Right atrium auricular region (tissue), 2 donors: ENCODE measurements around the gene PXMP4. TPM values are rescaled to one million over a fixed set of nuclear protein-coding genes. Genes with fewer than 3 reads are reported as not detected.

Source experiments
- DNase-seq: peaks from one replicate; pipeline ENCODE4 v3.0.0-alpha.2; 2019; ENCODE audit warnings: low spot score
- H3K27ac ChIP-seq, 2 donors: fragments of 200-600 bp; sonication (generic); 1 replicate in 1 of 2; 2 replicates in 1 of 2; pipeline ENCODE4 v1.5.1; 2016 to 2019
- H3K27me3 ChIP-seq, 2 donors: fragments of 200-600 bp; sonication (generic); one replicate each; pipeline versions ENCODE4 v1.5.1 to v1.6.0; 2017 to 2019
- H3K36me3 ChIP-seq: fragments of 200-600 bp; sonication (generic); one replicate; pipeline ENCODE4 v1.5.1; 2016
- H3K4me1 ChIP-seq, 2 donors: fragments of 200-600 bp; sonication (generic); one replicate each; pipeline versions ENCODE4 v1.5.1 to v1.6.0; 2017 to 2019
- H3K4me3 ChIP-seq, 2 donors: fragments of 200-600 bp; sonication (generic); 1 replicate in 1 of 2; 2 replicates in 1 of 2; pipeline ENCODE4 v1.5.1; 2017 to 2019; ENCODE audit warnings: mild to moderate bottlenecking in 1 of 2, moderate library complexity in 1 of 2
- H3K9me3 ChIP-seq, 2 donors: fragments of 200-600 bp; sonication (generic); one replicate each; pipeline ENCODE4 v1.5.1; 2019
- CTCF ChIP-seq, 2 donors: fragments of 200-600 bp; sonication (generic); IDR thresholded peaks; one replicate each; pipeline ENCODE4 v1.5.1; 2019; ENCODE audit warnings: antibody characterized with exemption in 2 of 2
- total RNA-seq, 2 donors: library from RNA; depleted of rRNA; stranded (reverse); fragments of >200 nt; gene quantifications; one replicate each; pipeline ENCODE4 v1.1.0, GENCODE V29; 2016

Gene PXMP4
- total RNA-seq, 2 donors from 2014 or later, result 4.5 to 9.8 TPM

- Histone ChIP-seq H3K9me3 (no peaks in the 10 kb centered on the region), H3K4me3 (no peak overlapping the region), H3K27me3 (no peaks in the 10 kb centered on the region), H3K36me3 (peaks cover 37% of the 10 kb centered on the region), H3K4me1 (no peaks in the 10 kb centered on the region), H3K27ac (no peak overlapping the region)
- no peak for DNase-seq
- TF ChIP-seq CTCF (IDR thresholded peaks at IDR 0.05), result no peak
Measured at GRCh38 chr20:33709398-33709797, 10.7 kb downstream of the PXMP4 start.

GRCh38 chr20:33707668-33708067 is 12.4 kb downstream of the PXMP4 start:
- peaks cover 20% of the 10 kb centered on the region for H3K36me3 ChIP-seq
- no peak overlapping the region for H3K27ac ChIP-seq
- no peaks in the 10 kb centered on the region for H3K4me1 ChIP-seq
- H3K27me3 ChIP-seq, result no peaks in the 10 kb centered on the region
- no peak for DNase-seq
- H3K4me3 ChIP-seq, result no peak overlapping the region
- H3K9me3 ChIP-seq, result no peaks in the 10 kb centered on the region
- no peak for TF ChIP-seq CTCF (IDR thresholded peaks at IDR 0.05)

GRCh38 chr20:33704197-33704924 is 15.7 kb downstream of the PXMP4 start:
- Histone ChIP-seq H3K9me3 (no peaks in the 10 kb centered on the region), H3K27me3 (no peaks in the 10 kb centered on the region), H3K27ac (no peak overlapping the region), H3K4me1 (no peaks in the 10 kb centered on the region), H3K4me3 (no peak overlapping the region), H3K36me3 (peaks cover 9% of the 10 kb centered on the region)
- TF ChIP-seq CTCF (IDR thresholded peaks at IDR 0.05), result no peak
- no peak for DNase-seq

- H3K36me3 ChIP-seq, result peaks cover 9% of the 10 kb centered on the region
- no peaks in the 10 kb centered on the region for H3K4me1 ChIP-seq
- no peak overlapping the region for H3K27ac ChIP-seq
- H3K9me3 ChIP-seq, result no peaks in the 10 kb centered on the region
- DNase-seq, result no peak
- no peak overlapping the region for H3K4me3 ChIP-seq
- H3K27me3 ChIP-seq, result no peaks in the 10 kb centered on the region
- TF ChIP-seq CTCF (IDR thresholded peaks at IDR 0.05), result no peak
Measured at GRCh38 chr20:33703498-33704137, 16.5 kb downstream of the PXMP4 start.

- Histone ChIP-seq H3K4me3 (no peak overlapping the region), H3K27ac (no peak overlapping the region), H3K9me3 (no peaks in the 10 kb centered on the region), H3K27me3 (no peaks in the 10 kb centered on the region), H3K4me1 (no peaks in the 10 kb centered on the region), H3K36me3 (peaks cover 9% of the 10 kb centered on the region)
- no peak for DNase-seq
- no peak for TF ChIP-seq CTCF (IDR thresholded peaks at IDR 0.05)
Measured at GRCh38 chr20:33702861-33703260, 17.2 kb downstream of the PXMP4 start.
